GM21367 (cell line): ENCODE data around the gene ST7L.

Experiments
- ATAC-seq: cut with Tn5 transposase; IDR thresholded peaks from one replicate; pipeline ENCODE4 v1.9.1; 2021; ENCODE audit not compliant: unreplicated experiment

Gene ST7L

GRCh38 chr1:112546076-112546475 lies 72.9 kb downstream of the ST7L start:
- no peak for ATAC-seq

DNA sequence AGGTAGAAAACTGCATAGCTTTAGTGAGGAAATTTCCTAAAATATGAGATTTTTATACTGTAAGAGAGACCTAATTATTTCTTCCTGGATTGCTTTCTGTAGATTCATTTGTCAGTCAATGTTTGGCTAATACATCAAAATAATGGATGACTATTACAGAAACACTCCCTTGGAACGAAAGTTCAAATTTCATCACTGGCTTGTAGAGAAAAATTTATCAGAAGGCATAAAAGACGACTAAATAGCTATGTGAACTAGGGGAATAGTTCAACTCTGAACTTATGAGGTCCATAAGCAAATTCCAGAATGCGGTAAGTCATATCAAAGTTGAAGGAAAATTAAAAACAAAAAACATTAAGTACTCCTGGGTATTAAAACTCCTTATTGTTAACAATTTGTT lies 74.2 kb downstream of the ST7L start:
- no peak for ATAC-seq

DNA sequence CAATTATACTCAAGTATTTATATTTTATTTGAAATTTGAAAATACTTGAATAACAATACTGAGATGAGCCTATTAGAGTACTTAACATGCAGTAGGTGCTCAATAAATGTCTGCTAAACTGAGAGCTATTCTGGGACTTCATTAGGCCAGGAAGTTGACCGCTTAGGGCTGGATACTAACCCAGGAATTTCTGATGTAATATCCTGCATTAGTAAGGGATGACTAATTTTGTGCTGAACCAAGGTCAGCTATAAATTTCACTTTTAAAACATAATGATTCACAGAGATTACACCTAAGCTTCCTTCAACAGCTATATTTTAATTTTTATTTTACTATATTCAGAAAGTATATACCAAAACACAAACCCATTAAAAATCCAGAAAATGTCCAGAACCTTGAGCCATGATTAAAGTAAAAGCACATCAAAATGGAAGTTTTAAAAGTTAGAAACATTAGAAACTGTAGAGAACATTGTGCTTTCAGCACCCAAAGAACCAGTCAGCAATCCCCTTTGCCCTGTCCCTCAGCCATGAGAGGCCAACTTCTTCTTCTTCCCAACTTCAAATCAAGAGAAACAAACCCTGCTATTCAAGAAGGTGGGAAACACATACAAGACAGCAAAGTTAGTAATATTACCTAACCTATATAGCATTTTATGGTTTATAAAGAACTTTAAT lies 74.8 kb downstream of the ST7L start:
- no peak for ATAC-seq

GRCh38 chr1:112542206-112542973 lies 76.6 kb downstream of the ST7L start:
- no peak for ATAC-seq

GRCh38 chr1:112541299-112541698 lies 77.6 kb downstream of the ST7L start:
- no peak for ATAC-seq

- no peak for ATAC-seq
These were observed 78.6 kb downstream of the ST7L start for GRCh38 chr1:112540226-112540794.

- ATAC-seq = no peak
These were observed 80.1 kb downstream of the ST7L start for GRCh38 chr1:112538883-112539282.

GRCh38 chr1:112537456-112537855 lies 81.5 kb downstream of the ST7L start:
- ATAC-seq = no peak

DNA sequence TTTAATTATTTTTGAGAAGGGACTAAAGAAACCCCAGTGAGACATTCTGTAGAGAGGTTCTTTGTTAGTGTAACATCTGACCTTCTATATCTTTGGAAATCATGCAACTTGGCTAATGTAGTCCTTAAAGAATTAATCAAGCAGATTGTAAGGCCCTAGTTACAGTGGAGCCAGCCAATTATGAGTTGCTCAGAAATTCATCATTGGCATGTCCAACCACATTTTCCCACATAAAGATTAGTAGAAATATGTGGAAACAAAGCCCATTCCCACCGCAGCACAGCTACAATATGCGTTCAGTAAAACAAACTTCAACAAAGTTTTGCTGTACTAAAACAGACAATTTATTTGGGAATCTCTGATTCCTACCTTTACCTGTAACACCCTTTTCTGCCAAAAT lies 82.4 kb downstream of the ST7L start:
- no peak for ATAC-seq

GRCh38 chr1:112533029-112533428 lies 85.9 kb downstream of the ST7L start:
- ATAC-seq = no peak

GRCh38 chr1:112532064-112532463 lies 86.9 kb downstream of the ST7L start:
- ATAC-seq = no peak

DNA sequence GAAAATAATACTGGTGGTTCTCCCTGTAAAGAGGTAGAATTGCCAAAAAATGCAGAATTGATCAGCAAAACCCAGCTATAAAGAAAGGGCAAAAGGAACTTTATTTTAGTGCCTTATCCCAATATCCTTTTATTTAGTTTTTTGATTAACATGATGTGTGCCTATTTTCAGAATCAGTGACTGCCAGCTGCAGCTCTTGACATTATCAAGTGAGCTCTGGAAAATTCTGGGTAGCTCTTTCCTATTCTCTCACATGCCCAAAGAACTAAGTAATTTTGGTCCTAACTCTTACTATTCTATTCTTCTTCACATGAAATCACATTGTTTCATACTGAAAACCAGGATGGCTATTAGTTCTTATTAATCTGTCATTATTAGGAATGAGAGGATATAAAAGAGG lies 88.1 kb downstream of the ST7L start:
- ATAC-seq = no peak

DNA sequence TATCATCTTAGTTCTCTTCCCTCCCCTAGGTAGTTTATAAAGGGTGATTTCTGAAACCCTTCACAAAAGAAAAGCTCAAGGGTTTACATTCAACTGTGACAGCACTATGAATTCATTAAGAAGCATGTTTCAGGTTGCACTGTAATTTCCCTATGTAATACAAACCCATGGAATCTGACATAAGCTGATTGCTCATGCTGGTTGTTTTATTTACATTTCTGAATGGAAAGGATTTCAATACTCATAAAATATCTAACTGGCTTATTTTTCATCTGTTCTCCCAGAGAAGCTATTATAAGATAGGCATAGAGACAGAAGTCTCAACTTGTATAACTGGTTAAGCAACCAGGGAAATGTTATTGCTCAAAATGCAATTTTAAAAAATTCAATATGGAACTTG lies 89.6 kb downstream of the ST7L start:
- ATAC-seq = no peak

- no peak for ATAC-seq
These were observed 90.9 kb downstream of the ST7L start for GRCh38 chr1:112528076-112528475.

DNA sequence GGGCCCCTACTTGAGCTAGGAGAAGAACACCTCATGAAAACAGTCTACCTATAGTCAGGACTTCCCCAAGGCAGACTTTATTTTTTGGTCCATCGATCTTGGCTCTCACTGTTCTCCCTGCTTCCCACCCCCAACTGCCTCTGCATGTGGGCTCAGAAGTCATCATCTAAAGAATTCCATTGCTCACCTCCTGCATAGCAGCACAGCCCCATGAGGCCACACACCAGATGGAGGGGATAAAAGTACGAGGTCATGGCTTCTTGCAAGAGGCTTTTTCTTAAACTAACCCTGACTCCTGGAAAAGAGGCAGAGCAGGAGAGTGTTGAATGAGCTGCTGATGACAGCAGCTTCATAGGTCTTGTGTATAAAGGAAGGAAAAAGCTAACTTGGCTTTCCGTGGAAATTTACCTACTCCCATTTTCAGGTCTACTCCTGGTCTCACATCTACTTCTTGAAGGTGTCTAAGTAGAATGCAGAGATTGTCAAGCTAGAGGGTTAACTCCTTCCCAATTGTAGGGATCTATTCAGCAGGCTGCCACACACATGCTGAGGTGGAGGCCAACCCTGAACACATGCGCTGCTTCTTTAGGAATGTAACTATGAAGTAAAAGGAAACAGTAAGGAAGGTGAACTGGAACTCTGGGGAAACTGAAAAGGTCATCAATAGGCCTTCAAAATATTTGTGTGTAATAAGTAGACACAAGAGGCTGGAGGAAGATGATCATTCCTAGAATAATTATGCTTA lies 91.5 kb downstream of the ST7L start:
- ATAC-seq = no peak

- ATAC-seq = no peak
These were observed 94.0 kb downstream of the ST7L start for GRCh38 chr1:112524986-112525385.

DNA sequence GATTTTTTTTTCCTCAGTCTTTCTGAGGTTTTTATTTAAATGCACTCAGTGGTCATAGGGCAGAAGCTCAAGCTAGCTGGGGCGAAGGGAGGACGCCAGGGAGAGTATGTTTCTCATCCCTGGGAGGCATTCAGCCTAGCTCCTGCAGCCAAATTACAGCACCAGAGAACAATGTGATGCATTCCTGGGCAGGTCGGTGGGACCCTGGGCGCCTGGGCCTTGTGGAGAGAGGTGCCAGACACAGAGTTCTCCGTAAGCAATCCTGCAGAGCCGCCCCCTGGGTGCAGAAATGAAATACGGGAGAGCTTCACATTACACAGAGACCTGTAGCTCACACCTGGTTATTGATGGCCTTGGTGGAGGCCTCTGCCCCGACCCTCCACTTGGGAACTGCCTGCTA lies 94.7 kb downstream of the ST7L start:
- no peak for ATAC-seq

- no peak for ATAC-seq
These were observed 96.3 kb downstream of the ST7L start for GRCh38 chr1:112522621-112523020.

GRCh38 chr1:112520166-112520565 lies 98.8 kb downstream of the ST7L start:
- ATAC-seq = no peak

DNA sequence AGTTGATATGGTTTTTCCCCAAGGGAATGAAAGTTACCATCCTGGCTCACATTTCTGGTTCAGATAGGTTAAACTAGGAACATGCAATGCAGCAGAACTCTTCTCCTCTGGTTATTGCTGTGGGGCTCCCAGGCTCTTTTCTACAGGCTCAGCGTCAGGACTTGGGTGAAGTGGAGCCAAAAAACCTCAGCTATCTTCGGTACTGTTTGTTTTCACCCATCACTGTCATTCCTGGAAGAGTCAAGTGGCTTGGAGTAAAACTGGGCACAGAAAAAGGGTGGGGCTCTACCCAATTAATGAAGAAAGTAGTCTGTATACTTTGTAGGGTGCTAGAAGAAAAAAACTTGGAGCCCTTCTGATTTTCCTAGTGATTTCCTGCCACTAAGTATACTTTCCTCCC lies 100.8 kb downstream of the ST7L start:
- ATAC-seq = no peak

DNA sequence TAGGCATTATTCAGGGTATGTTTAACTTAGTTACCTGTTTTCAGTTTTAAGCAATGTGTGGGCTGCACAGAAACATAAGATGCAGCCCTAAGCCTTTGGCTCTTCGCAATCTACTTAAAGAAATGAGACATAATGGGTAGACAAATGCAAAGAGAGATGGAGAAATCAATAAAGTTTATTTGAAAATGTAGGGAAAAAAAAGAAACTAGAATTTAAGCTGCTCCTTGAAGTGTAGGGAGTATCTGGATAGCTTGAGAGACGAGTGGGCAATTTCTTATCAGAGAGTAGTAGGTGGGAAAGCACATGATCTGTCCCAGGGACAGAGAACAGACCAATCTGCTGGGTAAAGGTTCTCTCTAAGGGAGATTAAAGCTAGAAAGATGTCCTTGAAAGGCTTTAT lies 101.3 kb downstream of the ST7L start:
- no peak for ATAC-seq

GRCh38 chr1:112517231-112517630 lies 101.7 kb downstream of the ST7L start:
- no peak for ATAC-seq
